Brain microvascular endothelial cell (primary cell): ENCODE results near the gene CTDP1.
"Not testable (repeated sequence)": the region's sequence is repeated elsewhere in the genome, so short reads cannot be mapped to it uniquely, and the experiment has no call there.

ENCODE experiments used
- DNase-seq: peaks from one replicate; pipeline ENCODE4 v3.0.0-alpha.2; 2020
- H3K27ac ChIP-seq: fragments of 250-450 bp; sonication (Bioruptor Pico); 2 replicates; pipeline ENCODE4 v1.5.1; 2020; ENCODE audit warnings: mild to moderate bottlenecking, moderate library complexity
- H3K27me3 ChIP-seq: fragments of 250-450 bp; sonication (Bioruptor Pico); replicated peaks from 2 replicates; pipeline ENCODE4 v1.5.1; 2020; ENCODE audit warnings: mild to moderate bottlenecking
- H3K36me3 ChIP-seq: fragments of 250-450 bp; sonication (Bioruptor Pico); replicated peaks from 2 replicates; pipeline ENCODE4 v1.5.1; 2020; ENCODE audit warnings: mild to moderate bottlenecking
- H3K4me3 ChIP-seq: 2 replicates; pipeline ENCODE4 v1.5.1; 2011; ENCODE audit warnings: low read depth, mild to moderate bottlenecking, control low read depth, low read length, moderate library complexity
- in situ Hi-C: cut with HindIII; loops from 2 replicates; pipeline ENCODE4 v1.10.0; 2017; ENCODE audit warnings: low sequenced_read_pairs, low pct_ligation_motif_present
- TF ChIP-seq, protein P1 (sequence below): IDR thresholded peaks from 2 replicates; pipeline ENCODE4 v1.5.1; 2011; ENCODE audit warnings: low read depth, mild to moderate bottlenecking, moderate library complexity, low read length, control low read depth, inconsistent platforms; ENCODE audit errors: missing control alignments

The CTDP1 gene

DNA sequence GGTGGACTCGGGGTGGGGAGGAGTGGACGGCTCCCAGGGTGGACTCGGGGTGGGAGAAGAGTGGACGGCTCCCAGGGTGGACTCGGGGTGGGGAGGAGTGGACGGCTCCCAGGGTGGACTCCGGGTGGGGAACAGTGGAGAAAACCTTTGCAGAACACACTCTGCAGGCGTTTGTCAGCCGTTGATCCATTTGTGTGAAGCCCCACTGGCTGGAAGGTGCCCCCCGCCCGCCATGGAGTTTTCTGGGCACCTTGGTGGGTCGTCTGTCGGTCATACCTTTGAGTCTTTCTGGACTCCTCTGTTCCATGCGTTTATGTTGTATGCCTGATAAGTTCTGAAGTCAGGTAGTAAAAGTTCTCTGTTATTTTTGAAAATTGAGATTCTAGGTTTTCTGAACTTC lies 12.5 kb downstream of the CTDP1 start:
- Histone ChIP-seq H3K27me3 (no peaks in the 10 kb centered on the region), H3K4me3 (no peak overlapping the region), H3K36me3 (peaks cover 6% of the 10 kb centered on the region), H3K27ac (no peak overlapping the region)
- in situ Hi-C loops: no loop called here
- TF ChIP-seq, protein P1, sequence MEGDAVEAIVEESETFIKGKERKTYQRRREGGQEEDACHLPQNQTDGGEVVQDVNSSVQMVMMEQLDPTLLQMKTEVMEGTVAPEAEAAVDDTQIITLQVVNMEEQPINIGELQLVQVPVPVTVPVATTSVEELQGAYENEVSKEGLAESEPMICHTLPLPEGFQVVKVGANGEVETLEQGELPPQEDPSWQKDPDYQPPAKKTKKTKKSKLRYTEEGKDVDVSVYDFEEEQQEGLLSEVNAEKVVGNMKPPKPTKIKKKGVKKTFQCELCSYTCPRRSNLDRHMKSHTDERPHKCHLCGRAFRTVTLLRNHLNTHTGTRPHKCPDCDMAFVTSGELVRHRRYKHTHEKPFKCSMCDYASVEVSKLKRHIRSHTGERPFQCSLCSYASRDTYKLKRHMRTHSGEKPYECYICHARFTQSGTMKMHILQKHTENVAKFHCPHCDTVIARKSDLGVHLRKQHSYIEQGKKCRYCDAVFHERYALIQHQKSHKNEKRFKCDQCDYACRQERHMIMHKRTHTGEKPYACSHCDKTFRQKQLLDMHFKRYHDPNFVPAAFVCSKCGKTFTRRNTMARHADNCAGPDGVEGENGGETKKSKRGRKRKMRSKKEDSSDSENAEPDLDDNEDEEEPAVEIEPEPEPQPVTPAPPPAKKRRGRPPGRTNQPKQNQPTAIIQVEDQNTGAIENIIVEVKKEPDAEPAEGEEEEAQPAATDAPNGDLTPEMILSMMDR: no peak
- no peak for DNase-seq

DNA sequence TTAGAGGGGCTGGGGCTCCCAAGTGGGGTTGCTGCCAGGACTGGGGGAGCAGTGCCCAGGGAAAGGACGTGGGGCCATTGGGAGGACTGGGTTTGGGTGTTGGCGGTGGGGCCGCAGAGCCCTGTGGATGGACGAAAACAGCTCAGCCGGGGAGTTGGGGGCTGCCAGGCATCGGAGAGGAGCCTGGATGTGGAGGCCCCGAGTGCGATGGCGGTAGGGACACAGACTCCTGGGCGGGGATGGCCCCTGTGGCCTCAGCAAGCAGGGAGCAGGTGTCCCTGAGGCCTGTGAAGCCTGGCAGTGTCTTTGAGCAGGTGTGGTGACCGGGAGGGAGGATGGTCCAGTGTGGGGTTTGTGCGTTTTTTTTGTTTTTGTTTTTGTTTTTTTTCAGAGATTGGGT lies 13.3 kb downstream of the CTDP1 start:
- in situ Hi-C loops: no loop called here
- Histone ChIP-seq H3K4me3 (no peak overlapping the region), H3K27me3 (no peaks in the 10 kb centered on the region), H3K27ac (no peak overlapping the region), H3K36me3 (peaks cover 12% of the 10 kb centered on the region)
- TF ChIP-seq, protein P1: no peak
- no peak for DNase-seq

DNA sequence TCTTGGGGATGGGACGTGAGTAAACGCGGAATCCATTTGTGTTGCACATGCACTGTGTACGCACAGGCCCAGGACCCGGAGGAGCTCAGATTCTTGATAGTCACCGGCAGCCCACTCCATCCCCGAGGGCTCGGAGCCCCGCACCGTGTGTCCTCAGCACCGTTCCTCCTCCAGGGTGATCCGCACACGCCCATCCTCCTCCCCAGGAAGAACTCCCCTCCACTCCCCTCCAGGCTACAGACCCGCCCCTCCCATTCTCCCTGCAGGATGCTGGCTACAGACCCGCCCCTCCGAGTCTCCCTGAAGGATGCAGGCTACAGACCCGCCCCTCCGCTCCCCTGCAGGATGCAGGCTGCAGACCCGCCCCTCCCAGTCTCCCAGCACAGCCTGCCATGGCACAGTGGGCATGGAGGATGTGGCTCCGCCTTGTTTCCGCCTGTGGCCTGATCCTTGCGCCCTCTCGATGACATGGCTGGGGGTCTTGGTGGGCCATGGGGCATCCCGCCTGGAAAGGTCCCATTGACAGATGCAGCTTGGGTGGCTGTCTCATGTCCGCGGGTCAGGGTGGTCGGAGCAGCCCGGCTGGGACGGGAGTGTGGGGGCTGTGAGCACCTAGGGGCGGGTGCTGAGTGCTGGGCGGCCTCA lies 14.1 kb downstream of the CTDP1 start:
- no peak for DNase-seq
- no peaks in the 10 kb centered on the region for H3K27me3 ChIP-seq
- in situ Hi-C loops: no loop called here
- no peak overlapping the region for H3K4me3 ChIP-seq
- TF ChIP-seq, protein P1: no peak
- no peak overlapping the region for H3K27ac ChIP-seq
- peaks cover 18% of the 10 kb centered on the region for H3K36me3 ChIP-seq

DNA sequence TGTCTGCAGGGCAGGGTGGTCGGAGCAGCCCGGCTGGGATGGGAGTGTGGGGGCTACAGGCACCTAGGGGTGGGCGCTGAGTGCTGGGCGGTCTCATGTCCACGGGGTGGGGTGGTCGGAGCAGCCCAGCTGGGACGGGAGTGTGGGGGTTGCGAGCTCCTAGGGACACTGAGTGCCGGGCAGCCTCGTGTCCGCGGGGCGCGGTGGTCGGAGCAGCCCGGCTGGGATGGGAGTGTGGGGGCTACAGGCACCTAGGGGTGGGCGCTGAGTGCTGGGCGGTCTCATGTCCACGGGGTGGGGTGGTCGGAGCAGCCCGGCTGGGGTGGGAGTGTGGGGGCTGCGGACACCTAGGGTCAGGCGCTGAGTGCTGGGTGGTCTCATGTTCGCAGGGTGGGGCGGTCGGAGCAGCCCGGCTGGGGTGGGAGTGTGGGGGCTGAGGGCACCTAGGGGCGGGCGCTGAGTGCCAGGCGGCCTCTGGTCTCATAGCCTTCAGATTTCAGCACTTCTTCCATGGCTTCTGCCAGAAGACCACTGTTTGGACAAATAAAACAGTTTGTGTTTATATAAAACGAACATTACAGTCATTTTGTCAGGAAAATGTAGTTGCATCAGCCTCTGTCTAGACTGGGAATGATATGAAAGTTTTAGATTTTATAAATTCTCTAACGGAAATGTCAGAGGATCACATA lies 14.7 kb downstream of the CTDP1 start:
- in situ Hi-C loops, H3K27me3 ChIP-seq, DNase-seq, H3K4me3 ChIP-seq, H3K27ac ChIP-seq: not testable (repeated sequence)
- H3K36me3 ChIP-seq: peaks cover 20% of the 10 kb centered on the region

DNA sequence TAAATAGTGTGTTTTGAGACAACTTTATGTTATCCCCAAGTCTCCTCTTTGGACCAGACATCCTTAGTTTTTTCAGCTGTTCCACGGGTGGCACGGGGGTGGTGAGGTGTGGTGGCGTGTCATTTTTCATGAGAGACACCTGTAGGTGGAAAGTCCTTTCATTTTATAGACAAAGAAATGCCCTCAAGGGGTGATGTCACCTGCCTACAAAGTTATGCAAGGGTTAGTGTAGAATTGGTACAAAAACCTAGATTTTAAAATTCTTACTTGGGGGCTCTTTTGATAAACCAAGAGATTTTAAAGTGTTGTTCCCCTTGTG lies 15.3 kb downstream of the CTDP1 start:
- TF ChIP-seq, protein P1: no peak
- Histone ChIP-seq H3K27ac (no peak overlapping the region), H3K27me3 (no peaks in the 10 kb centered on the region), H3K4me3 (no peak overlapping the region), H3K36me3 (peaks cover 21% of the 10 kb centered on the region)
- DNase-seq: no peak
- in situ Hi-C loops: no loop called here

DNA sequence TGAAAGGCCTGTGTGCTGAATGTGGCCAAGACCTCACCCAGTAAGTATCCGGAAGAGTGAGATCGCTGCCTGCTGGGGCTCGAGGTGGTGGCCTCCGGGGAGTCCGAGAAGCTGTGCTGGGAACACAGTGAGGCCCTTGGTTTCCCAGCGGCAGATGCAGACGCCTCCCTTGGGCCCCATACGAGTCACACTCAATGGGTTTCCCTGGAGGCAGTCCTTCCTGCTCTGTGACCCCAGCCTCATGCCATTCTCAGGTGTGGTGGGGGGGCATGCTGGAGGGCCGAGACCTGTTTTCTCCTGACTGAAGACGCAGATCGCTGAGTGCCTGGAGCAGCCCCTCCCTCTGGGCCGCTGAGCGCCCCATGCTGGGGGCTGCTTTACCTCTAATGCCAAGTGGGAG lies 15.7 kb downstream of the CTDP1 start:
- Histone ChIP-seq H3K36me3 (peaks cover 24% of the 10 kb centered on the region), H3K4me3 (no peak overlapping the region), H3K27ac (no peak overlapping the region), H3K27me3 (no peaks in the 10 kb centered on the region)
- DNase-seq: peak; percentile 10
- in situ Hi-C loops: no loop called here
- TF ChIP-seq, protein P1: no peak
